WI38 (cell line): ENCODE results near the gene AAK1.
"Not testable (repeated sequence)": the region's sequence is repeated elsewhere in the genome, so short reads cannot be mapped to it uniquely, and the experiment has no call there.

Source experiments
- H3K4me3 ChIP-seq: 2 replicates; pipeline ENCODE4 v1.5.1; 2011; ENCODE audit warnings: low read depth, mild to moderate bottlenecking, control low read depth, low read length
- TF ChIP-seq, protein P1 (sequence below): IDR thresholded peaks from 2 replicates; pipeline ENCODE4 v1.5.1; 2012; ENCODE audit warnings: low read depth, mild to moderate bottlenecking, control low read depth, low read length

Gene AAK1

DNA sequence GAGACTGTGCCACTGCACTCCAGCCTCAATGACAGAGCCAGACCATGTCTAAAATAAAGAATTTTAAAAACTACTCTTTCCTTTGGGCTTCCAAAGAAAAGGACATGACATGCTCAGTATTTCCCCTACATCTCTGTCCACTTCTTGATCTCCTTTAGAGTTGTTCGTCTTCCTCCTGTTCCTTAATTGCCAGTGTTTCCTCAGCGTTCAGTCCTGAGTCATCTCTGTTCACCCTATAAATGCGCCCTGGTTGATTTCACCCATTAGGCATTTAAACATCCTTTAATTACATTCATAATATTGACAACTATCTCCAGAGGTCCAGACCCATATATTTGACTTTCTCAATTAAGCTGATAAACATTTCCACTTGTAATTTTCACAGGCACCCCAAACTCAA is 64.0 kb downstream of the AAK1 start:
- H3K4me3 ChIP-seq: no peak overlapping the region
- TF ChIP-seq, protein P1, sequence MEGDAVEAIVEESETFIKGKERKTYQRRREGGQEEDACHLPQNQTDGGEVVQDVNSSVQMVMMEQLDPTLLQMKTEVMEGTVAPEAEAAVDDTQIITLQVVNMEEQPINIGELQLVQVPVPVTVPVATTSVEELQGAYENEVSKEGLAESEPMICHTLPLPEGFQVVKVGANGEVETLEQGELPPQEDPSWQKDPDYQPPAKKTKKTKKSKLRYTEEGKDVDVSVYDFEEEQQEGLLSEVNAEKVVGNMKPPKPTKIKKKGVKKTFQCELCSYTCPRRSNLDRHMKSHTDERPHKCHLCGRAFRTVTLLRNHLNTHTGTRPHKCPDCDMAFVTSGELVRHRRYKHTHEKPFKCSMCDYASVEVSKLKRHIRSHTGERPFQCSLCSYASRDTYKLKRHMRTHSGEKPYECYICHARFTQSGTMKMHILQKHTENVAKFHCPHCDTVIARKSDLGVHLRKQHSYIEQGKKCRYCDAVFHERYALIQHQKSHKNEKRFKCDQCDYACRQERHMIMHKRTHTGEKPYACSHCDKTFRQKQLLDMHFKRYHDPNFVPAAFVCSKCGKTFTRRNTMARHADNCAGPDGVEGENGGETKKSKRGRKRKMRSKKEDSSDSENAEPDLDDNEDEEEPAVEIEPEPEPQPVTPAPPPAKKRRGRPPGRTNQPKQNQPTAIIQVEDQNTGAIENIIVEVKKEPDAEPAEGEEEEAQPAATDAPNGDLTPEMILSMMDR: no peak

DNA sequence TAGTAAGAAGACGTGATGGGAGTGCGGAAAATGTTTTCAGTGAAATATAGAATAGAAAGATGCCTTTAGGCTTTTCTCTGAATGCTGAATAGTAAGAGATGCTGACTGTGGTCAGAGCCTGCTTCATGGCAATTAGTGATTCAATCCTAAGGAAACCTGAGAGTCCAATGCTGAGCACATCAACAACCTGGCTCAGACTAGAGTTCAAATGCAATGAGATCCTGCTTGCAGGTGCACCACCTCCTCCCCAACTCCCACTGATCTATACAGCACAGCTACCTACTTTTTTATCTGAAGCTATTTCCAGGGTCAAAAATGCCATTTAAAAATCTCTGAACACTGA is 65.4 kb downstream of the AAK1 start:
- TF ChIP-seq, protein P1: no peak

DNA sequence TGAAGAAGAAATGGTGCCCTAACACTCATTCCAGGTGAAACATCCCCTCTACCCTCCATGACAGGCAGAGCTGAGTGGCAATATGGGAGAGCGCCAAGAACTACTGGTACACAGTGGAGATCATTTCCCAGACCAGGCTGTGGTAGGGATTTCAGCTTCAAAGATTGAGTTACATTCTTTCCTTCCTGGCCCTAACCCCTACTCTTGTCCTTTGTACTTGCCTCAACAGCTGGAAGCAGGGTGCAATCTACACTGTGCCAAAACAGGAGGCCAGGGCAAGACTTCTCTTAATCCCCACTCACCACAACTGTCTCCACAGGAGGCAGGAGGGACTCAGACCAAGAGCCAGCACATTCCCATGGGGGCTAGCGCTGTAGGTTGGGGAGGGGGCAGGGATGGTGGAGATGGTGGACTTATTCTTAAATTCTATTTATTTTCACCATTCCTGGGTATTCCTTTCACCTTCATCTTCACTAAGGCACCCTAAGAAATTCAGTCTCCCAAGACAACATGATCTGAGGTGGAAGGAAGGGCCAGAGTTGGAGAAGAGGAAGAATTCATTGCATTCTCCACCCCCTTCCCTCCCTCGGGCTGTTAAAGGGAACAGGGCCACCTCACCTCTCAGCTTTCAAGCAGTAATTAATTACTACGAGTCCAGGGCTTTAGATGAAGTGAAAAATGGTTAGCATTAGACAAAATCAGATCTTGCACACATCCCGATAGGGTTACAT is 65.9 kb downstream of the AAK1 start:
- H3K4me3 ChIP-seq: no peak overlapping the region

More for the DNA sequence above, 65.4 kb downstream of the AAK1 start:
- no peak overlapping the region for H3K4me3 ChIP-seq

DNA sequence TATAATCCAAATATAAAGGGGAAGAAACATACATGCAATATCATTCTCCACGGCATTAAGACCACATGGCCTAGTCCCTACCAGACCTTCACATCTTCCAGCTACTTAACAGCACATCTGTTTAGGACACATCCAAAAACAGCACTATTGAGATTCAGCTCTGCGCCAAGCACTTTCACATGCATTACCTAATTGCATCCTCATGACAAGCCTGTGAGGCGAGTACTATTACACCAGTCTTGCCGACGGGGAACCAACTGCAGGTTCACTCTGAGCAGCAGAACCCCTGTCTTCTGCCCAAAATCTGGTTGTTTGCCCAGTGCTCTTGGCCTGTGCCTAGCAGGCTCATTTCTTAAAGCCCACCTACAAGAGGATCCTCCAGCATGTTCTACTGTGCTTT is 66.7 kb downstream of the AAK1 start:
- TF ChIP-seq, protein P1: no peak

More for the DNA sequence above, 65.9 kb downstream of the AAK1 start:
- TF ChIP-seq, protein P1: no peak

DNA sequence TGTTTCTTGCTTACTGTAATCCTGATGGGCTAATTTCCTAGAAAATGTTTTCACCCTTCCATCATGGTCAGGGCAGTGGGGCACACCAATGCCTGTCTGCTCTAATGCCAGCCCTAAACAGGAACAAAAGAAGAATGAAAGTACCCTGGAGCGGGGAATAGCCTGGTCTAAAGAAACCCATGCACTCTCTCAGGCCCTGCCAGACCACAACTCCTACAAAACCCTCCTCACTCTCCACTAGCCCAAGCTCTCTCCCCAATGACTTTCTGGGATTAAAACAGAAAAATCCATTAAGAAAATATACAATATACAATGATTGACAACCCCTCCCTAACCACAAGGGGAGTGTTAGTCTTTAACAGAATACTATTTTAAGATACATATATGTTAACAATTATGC is 67.6 kb downstream of the AAK1 start:
- H3K4me3 ChIP-seq: no peak overlapping the region
- TF ChIP-seq, protein P1: no peak

More for the DNA sequence above, 66.7 kb downstream of the AAK1 start:
- H3K4me3 ChIP-seq: no peak overlapping the region

DNA sequence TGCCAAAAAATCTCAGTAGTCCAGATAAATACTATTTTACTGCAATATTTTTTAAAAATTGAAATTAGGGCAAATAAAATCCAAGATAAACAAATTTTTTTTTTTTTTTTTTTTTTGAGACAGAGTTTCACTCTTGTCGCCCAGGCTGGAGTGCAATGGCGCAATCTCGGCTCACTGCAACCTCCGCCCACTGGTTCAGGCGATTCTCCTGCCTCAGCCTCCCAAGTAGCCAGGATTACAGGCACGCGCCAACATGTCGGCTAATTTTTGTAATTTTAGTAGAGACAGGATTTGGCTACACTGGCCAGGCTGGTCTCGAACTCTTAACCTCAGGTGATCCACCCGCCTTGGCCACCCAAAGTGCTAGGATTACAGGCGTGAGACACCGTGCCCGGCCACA is 68.2 kb downstream of the AAK1 start:
- not testable (repeated sequence) for H3K4me3 ChIP-seq

DNA sequence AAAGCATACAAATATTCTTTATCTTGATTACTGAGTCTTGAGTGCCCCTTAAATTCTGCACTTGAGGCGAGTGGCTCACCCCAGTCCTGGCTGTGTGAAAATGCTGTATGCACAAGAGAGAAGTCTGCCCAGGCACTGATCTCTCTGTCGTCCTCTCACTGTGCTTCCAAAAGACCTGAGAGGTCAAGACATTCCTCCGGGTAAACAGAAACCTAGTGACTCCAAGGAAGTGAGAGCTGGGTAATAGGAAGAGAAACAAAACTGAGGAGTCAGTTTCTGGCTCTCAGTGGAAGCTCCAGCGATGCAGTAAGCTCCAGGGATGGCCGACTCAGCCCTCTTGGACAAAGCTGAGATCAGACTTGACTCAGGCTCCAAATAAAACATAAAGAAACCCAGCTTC is 70.9 kb downstream of the AAK1 start:
- TF ChIP-seq, protein P1: no peak
- no peak overlapping the region for H3K4me3 ChIP-seq

DNA sequence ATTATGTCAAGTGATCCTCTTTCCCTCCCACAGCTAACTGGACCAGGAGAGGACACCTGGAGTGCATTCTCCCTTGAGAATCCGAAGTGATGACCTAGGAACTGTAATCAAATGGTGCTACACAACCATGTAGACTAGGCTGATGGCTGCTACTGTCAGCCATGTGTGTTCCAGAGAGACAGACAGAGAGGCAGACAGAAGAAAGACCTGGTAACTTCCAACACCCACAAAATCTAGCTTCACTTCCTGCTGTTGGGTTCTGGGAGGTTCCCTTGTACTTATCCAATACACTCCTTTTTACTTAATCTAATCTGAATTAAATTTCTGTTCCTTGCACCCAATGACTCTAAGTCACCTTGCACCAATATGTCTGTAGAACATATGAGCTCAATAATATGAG is 72.3 kb downstream of the AAK1 start:
- TF ChIP-seq, protein P1: no peak
- H3K4me3 ChIP-seq: no peak overlapping the region
